Measurements from ENCODE around the gene COPB2. TPM values are rescaled to one million over a fixed set of nuclear protein-coding genes. Genes with fewer than 3 reads are reported as not detected.

Gene COPB2
- total RNA-seq, 1 donor from 2014 or later = 140 TPM

- H3K27me3 Mint-ChIP-seq = peaks cover 14% of the 10 kb centered on the region
- DNase-seq (ENCODE audit: extremely low spot score, unreplicated experiment) = no peak
These were observed 79.6 kb downstream of the COPB2 start for GRCh38 chr3:139309880-139310279.

GRCh38 chr3:139309061-139309591 lies 80.3 kb downstream of the COPB2 start:
- no peaks in the 10 kb centered on the region for H3K9me3 Mint-ChIP-seq
- no peak for TF ChIP-seq CTCF (conservative IDR thresholded peaks at IDR 0.05)
- H3K36me3 Mint-ChIP-seq = no peaks in the 10 kb centered on the region
- H3K27ac Mint-ChIP-seq = no peak overlapping the region
- H3K4me1 Mint-ChIP-seq (ENCODE audit: unreplicated experiment) = peaks cover 24% of the 10 kb centered on the region
- DNase-seq (ENCODE audit: extremely low spot score, unreplicated experiment) = no peak
- no peak overlapping the region for H3K4me3 Mint-ChIP-seq
- peaks cover 7% of the 10 kb centered on the region for H3K27me3 Mint-ChIP-seq

More at GRCh38 chr3:139309880-139310279, 79.6 kb downstream of the COPB2 start:
- no peak overlapping the region for H3K27ac Mint-ChIP-seq
- no peaks in the 10 kb centered on the region for H3K36me3 Mint-ChIP-seq
- no peak for TF ChIP-seq CTCF (conservative IDR thresholded peaks at IDR 0.05)
- H3K4me1 Mint-ChIP-seq (ENCODE audit: unreplicated experiment) = peaks cover 24% of the 10 kb centered on the region
- no peaks in the 10 kb centered on the region for H3K9me3 Mint-ChIP-seq
- H3K4me3 Mint-ChIP-seq = no peak overlapping the region

- H3K36me3 Mint-ChIP-seq = no peaks in the 10 kb centered on the region
- DNase-seq (ENCODE audit: extremely low spot score, unreplicated experiment) = no peak
- no peak overlapping the region for H3K4me3 Mint-ChIP-seq
- no peak for TF ChIP-seq CTCF (conservative IDR thresholded peaks at IDR 0.05)
- H3K27me3 Mint-ChIP-seq = peaks cover 6% of the 10 kb centered on the region
- H3K27ac Mint-ChIP-seq = no peak overlapping the region
- H3K4me1 Mint-ChIP-seq (ENCODE audit: unreplicated experiment) = peaks cover 24% of the 10 kb centered on the region
- no peaks in the 10 kb centered on the region for H3K9me3 Mint-ChIP-seq
These were observed 80.9 kb downstream of the COPB2 start for GRCh38 chr3:139308560-139308959.

- no peak for DNase-seq (ENCODE audit: extremely low spot score, unreplicated experiment)
- Mint-ChIP-seq H3K36me3 (no peaks in the 10 kb centered on the region), H3K4me3 (no peak overlapping the region), H3K27ac (no peak overlapping the region), H3K9me3 (no peaks in the 10 kb centered on the region), H3K27me3 (peaks cover 5% of the 10 kb centered on the region), H3K4me1 (ENCODE audit: unreplicated experiment) (peaks cover 24% of the 10 kb centered on the region)
- no peak for TF ChIP-seq CTCF (conservative IDR thresholded peaks at IDR 0.05)
These were observed 81.6 kb downstream of the COPB2 start for GRCh38 chr3:139307601-139308555.

Other genes starting within 250 kb of the COPB2 start
- gene MRPS22, start 45.6 kb downstream of the COPB2 start, total RNA-seq (ENCODE audit: low replicate concordance) = 40.0 and 43.0 TPM in 2 replicates
- 25.3 and 95.9 TPM in 2 replicates for gene RBP2, start 86.9 kb upstream of the COPB2 start, total RNA-seq (ENCODE audit: low replicate concordance)
- 139 and 307 TPM in 2 replicates for gene RBP1, start 150.1 kb upstream of the COPB2 start, total RNA-seq (ENCODE audit: low replicate concordance)

All from type B pancreatic cell (in vitro differentiated cells).